HT-29 (cell line): ENCODE results near the gene BCL7A. TPM values are rescaled to one million over a fixed set of nuclear protein-coding genes. Genes with fewer than 3 reads are reported as not detected.
"Not testable (repeated sequence)": the region's sequence is repeated elsewhere in the genome, so short reads cannot be mapped to it uniquely, and the experiment has no call there.

Source experiments
- DNase-seq: peaks from one replicate; pipeline ENCODE4 v3.0.0-alpha.2; 2015; ENCODE audit warnings: low spot score
- total RNA-seq: library from RNA; depleted of rRNA; stranded (reverse); fragments of >200 nt; shearing (Covaris generic); gene quantifications from 2 replicates; pipeline ENCODE4 v1.2.3, GENCODE V29; 2014

The BCL7A gene
- total RNA-seq, 1 experiment from 2014 or later, result 11.0 TPM

- DNase-seq, result no peak
Measured at GRCh38 chr12:122024132-122024785, 2.6 kb downstream of the BCL7A start.

- no peak for DNase-seq
Measured at GRCh38 chr12:122026706-122027333, 5.1 kb downstream of the BCL7A start.

DNA sequence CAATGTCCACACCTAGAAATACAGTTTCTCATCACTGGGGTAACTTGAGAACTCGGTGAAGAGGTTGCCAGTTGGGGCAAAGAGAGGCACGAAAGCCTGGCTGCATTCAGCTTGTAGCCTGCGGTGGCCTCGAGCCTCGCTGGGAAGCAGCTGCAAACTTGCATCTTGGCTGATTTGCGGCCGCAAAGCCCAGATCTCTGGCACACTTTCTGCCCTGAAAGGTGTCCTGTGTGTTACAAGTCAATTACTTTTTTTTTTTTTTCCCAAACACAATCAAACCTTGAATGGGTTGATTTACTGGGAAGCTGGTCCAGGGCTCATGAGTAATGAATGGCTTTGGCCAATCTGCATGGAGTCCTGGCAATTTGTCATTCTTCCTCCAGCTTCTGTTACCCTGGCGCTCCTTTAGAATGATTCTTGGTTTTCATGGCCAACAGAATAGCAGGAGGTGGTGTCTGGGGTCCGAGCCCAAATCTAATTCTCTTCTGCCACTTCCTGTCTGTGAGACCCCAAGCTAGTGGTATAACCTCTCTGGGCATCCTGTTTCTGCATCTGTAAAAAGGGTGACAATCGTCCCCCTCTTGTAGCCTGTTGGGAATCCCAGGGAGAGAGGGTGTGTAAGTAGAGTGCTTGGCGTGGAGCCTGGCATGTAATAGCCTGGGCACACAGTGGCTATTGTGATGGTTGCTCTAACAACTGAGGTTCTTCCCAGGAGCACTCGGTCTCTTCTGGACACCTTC is 6.7 kb downstream of the BCL7A start:
- no peak for DNase-seq

DNA sequence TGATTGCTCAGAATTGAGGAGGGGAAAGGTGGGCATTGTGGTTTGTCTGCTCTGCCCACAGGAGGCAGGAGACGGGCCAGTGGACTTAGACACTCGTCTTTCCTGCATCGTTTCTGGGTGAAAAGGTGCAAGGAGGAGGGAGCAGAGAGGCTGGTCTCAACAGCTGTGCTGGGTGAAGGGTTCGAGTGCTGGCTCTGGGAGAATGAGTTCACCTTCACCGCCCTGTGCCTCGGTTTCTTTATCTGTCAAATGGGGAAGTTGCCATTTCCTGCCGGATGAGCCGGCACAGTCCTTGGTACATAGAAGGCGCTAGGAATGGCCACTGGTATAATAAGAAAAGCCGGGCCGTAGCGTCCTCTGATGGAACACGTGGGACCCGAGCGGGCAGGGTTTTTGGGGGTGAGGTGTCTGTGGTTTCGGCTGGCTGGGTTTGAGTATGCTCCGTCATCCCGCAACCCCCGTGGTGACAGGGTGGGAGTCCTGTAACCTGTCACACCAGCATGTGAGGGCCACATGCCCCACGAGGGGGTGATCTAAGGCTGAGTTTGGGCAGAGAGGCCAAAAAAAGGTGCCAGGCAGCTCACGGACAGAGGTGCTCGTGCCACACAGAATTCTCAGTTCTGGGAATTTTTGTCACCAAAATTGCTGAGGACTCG is 7.3 kb downstream of the BCL7A start:
- no peak for DNase-seq

- no peak for DNase-seq
Measured at GRCh38 chr12:122029620-122030423, 8.1 kb downstream of the BCL7A start.

DNA sequence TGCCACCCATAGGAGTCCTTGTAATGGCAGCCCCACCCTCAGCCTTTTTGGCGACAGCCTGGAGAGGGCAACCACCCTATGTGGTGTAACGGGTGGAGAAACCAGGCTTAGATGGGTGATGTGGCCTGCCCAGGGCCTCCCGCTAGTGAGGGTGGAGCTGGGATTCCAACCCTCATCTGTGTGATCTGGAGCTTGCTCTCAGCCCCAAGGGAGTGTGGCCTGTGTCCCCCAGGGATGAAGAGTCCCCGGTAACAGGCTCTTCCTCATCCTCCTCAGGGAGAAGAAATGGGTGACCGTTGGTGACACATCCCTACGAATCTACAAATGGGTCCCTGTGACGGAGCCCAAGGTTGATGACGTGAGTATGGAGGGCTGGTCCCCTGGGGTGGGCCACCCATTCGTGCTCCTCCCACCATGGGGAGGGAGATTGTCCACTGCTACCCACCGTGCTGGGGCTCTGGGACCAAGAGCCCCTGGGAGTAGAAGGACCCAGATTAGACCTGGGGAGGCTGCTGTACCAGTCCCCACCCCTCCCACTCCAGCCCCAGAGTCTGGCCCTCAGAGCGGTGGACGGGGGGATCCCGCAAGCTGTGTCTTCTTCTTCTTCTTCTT is 8.8 kb downstream of the BCL7A start:
- no peak for DNase-seq

GRCh38 chr12:122031342-122032216 is 9.9 kb downstream of the BCL7A start:
- peak; percentile 57 for DNase-seq

DNA sequence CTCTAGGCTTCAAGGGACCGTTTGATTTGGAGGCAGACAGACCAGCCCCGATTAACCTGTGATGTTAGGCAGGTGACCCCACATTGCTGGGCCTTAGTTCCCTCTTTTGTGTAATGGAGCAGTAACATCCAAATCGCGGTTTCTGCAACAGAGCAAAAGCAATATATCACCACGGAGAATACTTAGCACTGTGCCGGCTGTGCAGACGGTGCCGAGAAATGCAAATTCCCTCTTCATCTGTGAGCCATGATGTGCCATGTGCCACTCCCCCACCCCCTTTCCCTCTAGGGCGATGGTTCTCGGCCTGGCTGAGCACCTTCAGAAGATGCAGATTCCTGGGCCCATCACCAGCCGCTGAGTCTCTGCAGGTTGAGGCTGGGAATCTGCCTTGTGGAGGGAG is 10.9 kb downstream of the BCL7A start:
- DNase-seq, result no peak

- peak; percentile 65 for DNase-seq
Measured at GRCh38 chr12:122035292-122035691, 13.6 kb downstream of the BCL7A start.

GRCh38 chr12:122036153-122036552 is 14.5 kb downstream of the BCL7A start:
- no peak for DNase-seq

GRCh38 chr12:122040579-122041386 is 19.1 kb downstream of the BCL7A start:
- DNase-seq, result peak; percentile 94

GRCh38 chr12:122041458-122041857 is 19.8 kb downstream of the BCL7A start:
- DNase-seq, result not testable (repeated sequence)

- DNase-seq, result no peak
Measured at GRCh38 chr12:122042910-122043309, 21.2 kb downstream of the BCL7A start.

DNA sequence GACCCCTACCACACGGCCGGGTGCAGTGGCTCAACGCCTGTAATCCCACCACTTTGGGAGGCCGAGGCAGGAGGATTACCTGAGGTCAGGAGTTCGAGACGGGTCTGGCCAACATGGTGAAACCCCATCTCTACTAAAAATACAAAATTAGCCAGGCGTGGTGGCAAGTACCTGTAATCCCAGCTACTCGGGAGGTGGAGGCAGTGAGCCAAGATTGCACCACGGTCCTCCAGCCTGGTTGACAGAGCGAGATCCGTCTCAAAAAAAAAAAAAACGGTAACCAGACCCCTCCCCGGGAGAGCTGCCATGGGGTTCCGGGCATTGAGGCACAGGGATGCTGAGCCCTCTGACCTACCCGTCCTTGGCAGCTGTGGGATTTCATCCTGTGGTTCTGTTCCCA is 21.8 kb downstream of the BCL7A start:
- DNase-seq, result no peak

- DNase-seq, result no peak
Measured at GRCh38 chr12:122045262-122045661, 23.6 kb downstream of the BCL7A start.

- DNase-seq, result no peak
Measured at GRCh38 chr12:122046145-122046544, 24.5 kb downstream of the BCL7A start.

DNA sequence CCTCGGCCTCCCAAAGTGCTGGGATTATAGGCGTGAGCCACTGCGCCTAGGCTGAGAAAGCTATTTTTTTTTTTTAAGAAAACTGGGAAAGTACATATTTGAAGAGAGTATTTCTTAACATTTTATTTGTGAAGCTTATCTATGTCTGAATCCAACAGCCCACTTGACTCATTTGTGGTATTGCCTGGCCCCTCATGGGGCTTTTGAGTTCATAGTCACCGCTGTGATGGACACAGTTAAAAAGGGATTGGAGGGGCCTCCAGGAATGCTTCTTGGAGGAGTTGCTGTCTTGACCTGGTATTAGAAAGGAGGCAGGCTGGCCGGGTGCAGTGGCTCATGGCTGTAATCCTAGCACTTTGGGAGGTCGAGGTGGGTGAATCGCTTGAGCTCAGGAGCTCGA is 26.5 kb downstream of the BCL7A start:
- no peak for DNase-seq

DNA sequence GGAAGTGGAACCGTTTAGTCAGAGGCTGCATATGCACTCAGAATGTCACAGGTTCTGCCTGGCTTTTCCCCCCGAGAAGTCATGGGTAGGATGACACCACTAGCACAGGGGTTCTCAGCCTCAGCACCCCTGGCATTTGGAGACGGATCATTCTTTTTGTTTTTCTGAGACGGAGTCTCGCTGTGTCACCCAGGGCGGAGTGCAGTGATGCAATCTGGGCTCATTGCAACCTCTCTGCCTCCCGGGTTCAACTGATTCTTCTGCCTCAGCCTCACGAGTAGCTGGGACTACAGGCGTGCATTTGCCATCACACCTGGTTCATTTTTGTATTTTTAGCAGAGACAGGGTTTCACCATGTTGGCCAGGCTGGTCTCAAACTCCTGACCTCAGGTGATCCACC is 28.1 kb downstream of the BCL7A start:
- no peak for DNase-seq

GRCh38 chr12:122050706-122051105 is 29.0 kb downstream of the BCL7A start:
- DNase-seq, result no peak
